ENCODE measurements around the gene ZDHHC11B. TPM values are rescaled to one million over a fixed set of nuclear protein-coding genes. Genes with fewer than 3 reads are reported as not detected.

The ZDHHC11B gene
- total RNA-seq, 1 experiment from 2014 or later, result 1.4 TPM

GRCh38 chr5:820245-820644 lies 35.7 kb upstream of the ZDHHC11B start:
- no CpG with 5 or more reads among the region's 3 CpGs for WGBS (ENCODE audit: extremely low coverage, insufficient read length, low lambda C conversion rate)
- no peaks in the 10 kb centered on the region for H3K23me2 ChIP-seq (ENCODE audit: insufficient read length, low read depth, low read length, poor library complexity, severe bottlenecking)
- H3K4ac ChIP-seq (ENCODE audit: low read depth, low read length), result no peak overlapping the region
- no peaks in the 10 kb centered on the region for H3K9me3 ChIP-seq (ENCODE audit: control insufficient read depth, low read depth, low read length)
- no peak overlapping the region for H3T11ph ChIP-seq (ENCODE audit: low read length)
- no peaks in the 10 kb centered on the region for H3K79me1 ChIP-seq (ENCODE audit: insufficient read depth, low read depth, low read length, poor library complexity, severe bottlenecking)
- H3K18ac ChIP-seq (ENCODE audit: insufficient read length, low read depth, low read length), result no peak overlapping the region
- H2AFZ ChIP-seq (ENCODE audit: low read length), result no peak overlapping the region
- H3K9ac ChIP-seq (ENCODE audit: extremely low read depth, insufficient read length, low read length), result no peak overlapping the region
- no peaks in the 10 kb centered on the region for H4K20me1 ChIP-seq (ENCODE audit: control insufficient read depth, insufficient read depth, insufficient read length)
- no peaks in the 10 kb centered on the region for H3K9me3 Mint-ChIP-seq
- no peak for TF ChIP-seq CTCF (conservative IDR thresholded peaks at IDR 0.05)
- no peak overlapping the region for H2BK12ac ChIP-seq (ENCODE audit: insufficient read length, low read depth, low read length)
- no peak overlapping the region for H3K23ac ChIP-seq (ENCODE audit: insufficient read length, low read depth, low read length)
- no peak overlapping the region for H2AK5ac ChIP-seq (ENCODE audit: insufficient read length, low read length)
- H3K14ac ChIP-seq (ENCODE audit: insufficient read depth, low read length), result no peak overlapping the region
- H2BK15ac ChIP-seq (ENCODE audit: low read depth, low read length), result no peak overlapping the region
- H3K4me3 Mint-ChIP-seq, result no peak overlapping the region
- H3K36me3 Mint-ChIP-seq (ENCODE audit: insufficient read depth in 1 of 3, low read depth in 3 of 3), result peaks cover 15 to 58% (median 43%) of the 10 kb centered on the region in 3 experiments
- H3K27ac ChIP-seq (ENCODE audit: insufficient read length, low read depth, low read length), result no peak overlapping the region
- H4K91ac ChIP-seq (ENCODE audit: insufficient read length, low read depth, low read length), result no peak overlapping the region
- no peak overlapping the region for H2BK120ac ChIP-seq (ENCODE audit: low read depth, low read length, poor library complexity, severe bottlenecking)
- no peak overlapping the region for H4K8ac ChIP-seq (replicated peaks; ENCODE audit: insufficient read length, low read depth, low read length)
- no peak overlapping the region for H3K27ac Mint-ChIP-seq
- H3K56ac ChIP-seq (ENCODE audit: insufficient read length, low read depth, low read length), result no peak overlapping the region
- H3K4me2 ChIP-seq (ENCODE audit: insufficient read depth, insufficient read length, low read length), result no peak overlapping the region
- no peak overlapping the region for H2BK20ac ChIP-seq (ENCODE audit: low read depth, low read length, poor library complexity, severe bottlenecking)
- H3K27me3 Mint-ChIP-seq (ENCODE audit: low read depth), result no peaks in the 10 kb centered on the region
- H3K27me3 ChIP-seq (ENCODE audit: insufficient read depth, low read length), result no peaks in the 10 kb centered on the region
- H3K4me1 ChIP-seq (ENCODE audit: insufficient read depth, low read length), result no peaks in the 10 kb centered on the region
- no peak overlapping the region for H2BK5ac ChIP-seq (ENCODE audit: insufficient read length, low read length)
- H3K79me2 ChIP-seq (ENCODE audit: insufficient read depth, low read length), result no peaks in the 10 kb centered on the region
- no peak for DNase-seq
- no peak overlapping the region for H4K5ac ChIP-seq (ENCODE audit: insufficient read length, low read depth, low read length)
- no peaks in the 10 kb centered on the region for H3K4me1 Mint-ChIP-seq
